Coronary artery (tissue), 2 donors: ENCODE results near the gene FAT1.

Experiments used
- DNase-seq: peaks from one replicate; pipeline ENCODE4 v3.0.0-alpha.2; 2017; ENCODE audit warnings: low spot score
- H3K27ac ChIP-seq, 2 donors: fragments of 200-600 bp; sonication (generic); one replicate each; pipeline ENCODE4 v1.5.1; 2016 to 2019
- H3K4me3 ChIP-seq: fragments of 200-600 bp; sonication (generic); 2 replicates; pipeline ENCODE4 v1.5.1; 2016; ENCODE audit warnings: mild to moderate bottlenecking, moderate library complexity
- CTCF ChIP-seq: fragments of 200-600 bp; sonication (generic); IDR thresholded peaks from one replicate; pipeline ENCODE4 v1.5.1; 2019; ENCODE audit warnings: antibody characterized with exemption

Gene FAT1

GRCh38 chr4:186593587-186593973, 130.1 kb downstream of the FAT1 start:
- H3K27ac ChIP-seq: no peak overlapping the region
- H3K4me3 ChIP-seq: no peak overlapping the region
- no peak for DNase-seq
- TF ChIP-seq CTCF: no peak

- no peak overlapping the region for H3K27ac ChIP-seq
- no peak overlapping the region for H3K4me3 ChIP-seq
- no peak for TF ChIP-seq CTCF
- no peak for DNase-seq
These were observed 130.6 kb downstream of the FAT1 start for GRCh38 chr4:186592966-186593586.

GRCh38 chr4:186592445-186592844, 131.2 kb downstream of the FAT1 start:
- no peak for TF ChIP-seq CTCF
- Histone ChIP-seq H3K4me3 (no peak overlapping the region), H3K27ac (no peak overlapping the region)
- DNase-seq: no peak

GRCh38 chr4:186591651-186592050, 132.0 kb downstream of the FAT1 start:
- TF ChIP-seq CTCF: no peak
- H3K27ac ChIP-seq: no peak overlapping the region
- DNase-seq: no peak
- no peak overlapping the region for H3K4me3 ChIP-seq

- no peak for TF ChIP-seq CTCF
- no peak for DNase-seq
- H3K4me3 ChIP-seq: no peak overlapping the region
- no peak overlapping the region for H3K27ac ChIP-seq
These were observed 135.2 kb downstream of the FAT1 start for GRCh38 chr4:186588503-186588902.

GRCh38 chr4:186587416-186588018, 136.1 kb downstream of the FAT1 start:
- peak; percentile 89 for TF ChIP-seq CTCF
- no peak for DNase-seq
- Histone ChIP-seq H3K4me3 (no peak overlapping the region), H3K27ac (no peak overlapping the region)

GRCh38 chr4:186586205-186586604, 137.5 kb downstream of the FAT1 start:
- H3K27ac ChIP-seq: no peak overlapping the region
- DNase-seq: no peak
- no peak for TF ChIP-seq CTCF
- no peak overlapping the region for H3K4me3 ChIP-seq
